ENCODE measurements around the gene CLEC16A. TPM values are rescaled to one million over a fixed set of nuclear protein-coding genes. Genes with fewer than 3 reads are reported as not detected.

Gene CLEC16A
- total RNA-seq, 1 donor from 2014 or later = 19.8 TPM

DNA sequence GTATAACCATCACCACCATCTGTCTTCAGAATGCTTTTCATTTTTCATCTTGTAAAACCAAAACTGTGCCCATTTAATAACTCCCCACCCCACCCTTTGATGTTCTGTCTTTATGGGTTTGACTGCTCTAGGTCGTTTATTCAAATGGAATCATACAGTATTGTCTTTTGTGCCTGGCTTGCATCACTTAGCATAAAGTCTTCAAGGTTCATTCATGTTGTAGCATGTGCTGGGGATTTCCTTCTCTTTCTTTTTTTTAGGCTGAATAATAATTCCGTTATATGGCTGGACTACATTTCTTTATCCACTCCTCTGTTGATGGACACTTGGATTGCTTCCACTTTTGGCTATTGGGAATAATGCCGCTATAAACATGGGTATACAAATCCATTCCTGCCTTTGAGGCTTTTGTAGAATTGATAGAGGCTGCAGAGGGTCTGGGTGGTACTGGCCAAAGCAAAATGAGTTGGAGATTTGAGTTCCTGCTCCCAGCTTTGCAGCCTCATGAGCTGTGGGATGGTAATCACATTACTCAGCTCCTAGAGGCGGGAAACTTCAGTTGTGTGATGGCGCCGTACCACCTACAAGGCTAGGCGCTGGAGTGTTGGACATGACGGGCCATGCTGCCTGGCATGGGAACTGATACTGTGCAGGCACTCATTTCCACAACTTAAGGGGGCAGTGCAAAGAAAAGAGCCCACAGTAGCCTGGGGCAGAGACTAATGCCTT, 64.8 kb downstream of the CLEC16A start:
- no peaks in the 10 kb centered on the region for H3K27me3 ChIP-seq (ENCODE audit: control insufficient read depth, insufficient read depth, low read length)
- DNase-seq (ENCODE audit: low read depth) = no peak
- no peaks in the 10 kb centered on the region for H3K36me3 ChIP-seq (ENCODE audit: control insufficient read depth, insufficient read depth, low read length)
- TF ChIP-seq, protein P1, sequence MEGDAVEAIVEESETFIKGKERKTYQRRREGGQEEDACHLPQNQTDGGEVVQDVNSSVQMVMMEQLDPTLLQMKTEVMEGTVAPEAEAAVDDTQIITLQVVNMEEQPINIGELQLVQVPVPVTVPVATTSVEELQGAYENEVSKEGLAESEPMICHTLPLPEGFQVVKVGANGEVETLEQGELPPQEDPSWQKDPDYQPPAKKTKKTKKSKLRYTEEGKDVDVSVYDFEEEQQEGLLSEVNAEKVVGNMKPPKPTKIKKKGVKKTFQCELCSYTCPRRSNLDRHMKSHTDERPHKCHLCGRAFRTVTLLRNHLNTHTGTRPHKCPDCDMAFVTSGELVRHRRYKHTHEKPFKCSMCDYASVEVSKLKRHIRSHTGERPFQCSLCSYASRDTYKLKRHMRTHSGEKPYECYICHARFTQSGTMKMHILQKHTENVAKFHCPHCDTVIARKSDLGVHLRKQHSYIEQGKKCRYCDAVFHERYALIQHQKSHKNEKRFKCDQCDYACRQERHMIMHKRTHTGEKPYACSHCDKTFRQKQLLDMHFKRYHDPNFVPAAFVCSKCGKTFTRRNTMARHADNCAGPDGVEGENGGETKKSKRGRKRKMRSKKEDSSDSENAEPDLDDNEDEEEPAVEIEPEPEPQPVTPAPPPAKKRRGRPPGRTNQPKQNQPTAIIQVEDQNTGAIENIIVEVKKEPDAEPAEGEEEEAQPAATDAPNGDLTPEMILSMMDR (IDR thresholded peaks at IDR 0.05; ENCODE audit: insufficient read depth, low read length, poor library complexity, severe bottlenecking) = no peak
- H3K4me3 ChIP-seq (ENCODE audit: low read depth, low read length) = no peak overlapping the region

GRCh38 chr16:11010575-11011221, 66.3 kb downstream of the CLEC16A start:
- H3K36me3 ChIP-seq (ENCODE audit: control insufficient read depth, insufficient read depth, low read length) = no peaks in the 10 kb centered on the region
- no peak for DNase-seq (ENCODE audit: low read depth)
- H3K4me3 ChIP-seq (ENCODE audit: low read depth, low read length) = no peak overlapping the region
- no peaks in the 10 kb centered on the region for H3K27me3 ChIP-seq (ENCODE audit: control insufficient read depth, insufficient read depth, low read length)
- TF ChIP-seq, protein P1 (IDR thresholded peaks at IDR 0.05; ENCODE audit: insufficient read depth, low read length, poor library complexity, severe bottlenecking) = no peak

DNA sequence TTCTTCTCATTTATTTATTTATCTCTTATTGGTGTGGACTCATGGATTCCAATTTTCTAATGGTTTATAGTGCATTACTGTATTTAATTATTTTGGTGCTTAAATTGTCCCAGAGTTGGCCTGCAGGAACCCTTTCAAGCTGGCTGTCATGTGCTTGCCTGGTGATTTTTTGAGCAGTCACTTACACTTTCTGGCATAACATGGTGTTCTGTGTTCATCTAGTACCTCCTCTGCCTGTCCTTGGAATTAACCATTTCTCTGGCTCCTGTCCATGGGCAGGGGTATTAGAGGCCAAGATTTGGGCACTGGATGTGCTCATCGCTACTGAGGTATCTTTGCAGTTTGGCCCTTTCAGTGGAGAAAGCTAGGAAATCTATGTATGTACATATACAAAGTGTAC, 67.0 kb downstream of the CLEC16A start:
- TF ChIP-seq, protein P1 (IDR thresholded peaks at IDR 0.05; ENCODE audit: insufficient read depth, low read length, poor library complexity, severe bottlenecking) = no peak
- no peaks in the 10 kb centered on the region for H3K27me3 ChIP-seq (ENCODE audit: control insufficient read depth, insufficient read depth, low read length)
- DNase-seq (ENCODE audit: low read depth) = no peak
- no peak overlapping the region for H3K4me3 ChIP-seq (ENCODE audit: low read depth, low read length)
- H3K36me3 ChIP-seq (ENCODE audit: control insufficient read depth, insufficient read depth, low read length) = no peaks in the 10 kb centered on the region

DNA sequence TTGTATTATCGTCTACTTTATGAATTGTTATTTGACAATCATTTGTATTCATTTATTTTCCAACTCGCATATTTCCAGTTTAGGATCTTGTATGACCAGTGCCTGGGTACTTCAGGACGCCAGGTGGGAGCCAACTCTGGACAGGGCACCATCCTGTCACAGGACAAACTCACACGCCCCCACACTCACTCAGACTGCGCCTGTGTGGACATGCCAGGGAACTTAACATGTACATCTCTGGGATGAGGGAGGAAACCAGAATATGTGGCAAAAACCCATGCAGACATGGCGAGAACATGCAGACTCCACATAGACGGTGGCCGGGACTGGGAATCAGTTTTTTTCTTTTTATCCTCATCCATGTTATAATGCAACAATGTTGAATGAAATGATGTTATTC, 68.5 kb downstream of the CLEC16A start:
- H3K27me3 ChIP-seq (ENCODE audit: control insufficient read depth, insufficient read depth, low read length) = no peaks in the 10 kb centered on the region
- H3K36me3 ChIP-seq (ENCODE audit: control insufficient read depth, insufficient read depth, low read length) = no peaks in the 10 kb centered on the region
- no peak overlapping the region for H3K4me3 ChIP-seq (ENCODE audit: low read depth, low read length)
- TF ChIP-seq, protein P1 (IDR thresholded peaks at IDR 0.05; ENCODE audit: insufficient read depth, low read length, poor library complexity, severe bottlenecking) = no peak
- DNase-seq (ENCODE audit: low read depth) = no peak

DNA sequence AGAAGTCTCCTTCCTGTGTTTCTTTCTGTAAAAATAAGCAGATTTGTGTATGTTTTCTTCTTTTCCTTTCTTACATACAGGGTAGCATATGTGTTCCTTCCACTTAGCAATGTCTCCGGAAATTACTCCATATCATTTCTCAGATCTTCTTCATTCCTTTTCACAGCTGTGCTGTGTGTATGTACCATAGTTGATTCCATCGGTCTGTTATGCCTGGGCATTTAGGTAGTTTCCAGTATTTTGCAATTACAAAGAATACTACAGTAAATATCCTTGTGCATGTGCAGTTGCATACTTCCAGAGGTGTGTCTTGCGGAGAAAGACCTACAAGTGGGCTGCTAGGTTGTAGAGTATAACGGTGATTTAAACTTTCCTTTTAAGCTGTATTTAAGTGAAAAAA, 69.8 kb downstream of the CLEC16A start:
- Histone ChIP-seq H3K4me3 (ENCODE audit: low read depth, low read length) (no peak overlapping the region), H3K27me3 (ENCODE audit: control insufficient read depth, insufficient read depth, low read length) (no peaks in the 10 kb centered on the region), H3K36me3 (ENCODE audit: control insufficient read depth, insufficient read depth, low read length) (no peaks in the 10 kb centered on the region)
- TF ChIP-seq, protein P1 (IDR thresholded peaks at IDR 0.05; ENCODE audit: insufficient read depth, low read length, poor library complexity, severe bottlenecking) = no peak
- no peak for DNase-seq (ENCODE audit: low read depth)
